ENCODE data around the gene CFAP52. TPM values are rescaled to one million over a fixed set of nuclear protein-coding genes. Genes with fewer than 3 reads are reported as not detected.

Gene CFAP52
- total RNA-seq (2021; ENCODE audit: unreplicated experiment) (not detected), Bru-seq, nascent RNA (percentile 16 among the genes with signal in this experiment), BruChase-seq, experiment 1, labeled RNA remaining after a 6-hour chase (percentile 12 among the genes with signal in this experiment), BruChase-seq, experiment 2, labeled RNA remaining after a 2-hour chase (percentile 18 among the genes with signal in this experiment)
- not detected in 2 replicates for polyA plus RNA-seq (2012)
- long read RNA-seq, result 0 reads

- peak within 1 kb of the TSS; percentile 78 to 97 for H3K4me3 ChIP-seq (replicated peaks in 1 of 2; ENCODE audit: low read depth in 1 of 2, low read length in 2 of 2)
- H4K20me1 ChIP-seq (ENCODE audit: insufficient read depth), result no peaks in the 10 kb centered on the region
- DNase-seq (ENCODE audit: low read depth, low spot score) (peak; percentile 48), ATAC-seq (peak; percentile 66)
- H3K27me3 ChIP-seq (ENCODE audit: insufficient read depth, low read length), result no peaks in the 10 kb centered on the region
- no peaks in the 10 kb centered on the region for H3K9me2 ChIP-seq (ENCODE audit: insufficient read depth)
- H3K36me3 ChIP-seq (ENCODE audit: control insufficient read depth in 1 of 2, insufficient read depth in 2 of 2, low read length in 2 of 2), result no peaks in the 10 kb centered on the region
- no peaks in the 10 kb centered on the region for H3K9me3 ChIP-seq (ENCODE audit: control insufficient read depth in 1 of 2, insufficient read depth in 1 of 2, low read depth in 1 of 2, low read length in 2 of 2)
- RAD21 ChIA-PET (ENCODE audit: low non-redundant PET in 1 of 2, low total read pairs in 2 of 2, uncharacterized antibody in 2 of 2, unreplicated experiment in 2 of 2), result interaction anchor here in 1 of 2 experiments (1.0 to 1.1 kb wide), 2 partner anchors 69 to 100 kb away, joined by 3 to 4 read pairs; partner anchors contain the start of gene USP43
- peak within 1 kb of the TSS; percentile 51 for H3K27ac ChIP-seq (ENCODE audit: low read depth, low read length)
- CTCF ChIA-PET, result interaction anchor here (0.8 to 3.0 kb wide), 10 partner anchors 10 to 192 kb away, joined by 3 to 21 read pairs (median 4); no protein-coding TSS in a partner anchor
- TF ChIP-seq EGR1 (IDR thresholded peaks at IDR 0.05; ENCODE audit: low read depth), result peak; percentile 39; the same call in 1 of the 2 replicates
- no peak for TF ChIP-seq ATF3 (IDR thresholded peaks at IDR 0.05)
- peak; percentile 72 to 75 (median 74) for TF ChIP-seq CTCF (IDR thresholded peaks at IDR 0.05 in 2 of 3, conservative IDR thresholded peaks at IDR 0.05 in 1 of 3; ENCODE audit: borderline replicate concordance in 1 of 3, insufficient read depth in 1 of 3, low read depth in 2 of 3, low read length in 2 of 3)
- TF ChIP-seq RAD21 (IDR thresholded peaks at IDR 0.05; ENCODE audit: low read depth), result peak; percentile 71
- TF ChIP-seq POLR2AphosphoS5 (IDR thresholded peaks at IDR 0.05; ENCODE audit: low read depth, low read length), result no peak
- H3K4me2 ChIP-seq (ENCODE audit: low read length), result peak within 1 kb of the TSS; percentile 85
- no TSS peak for BruUV-seq (replicated peaks)
- intact Hi-C loops (cut with micrococcal nuclease), result loop anchor here (1.0 to 2.0 kb wide), 3 partner anchors 68 to 192 kb away; partner anchors contain the start of gene USP43
- H3K9ac ChIP-seq (ENCODE audit: low read length), result peak within 1 kb of the TSS; percentile 77
- POLR2A ChIA-PET, result no interaction called here
- H2AFZ ChIP-seq (ENCODE audit: low read depth, low read length, poor library complexity, severe bottlenecking), result peak within 1 kb of the TSS; percentile 98
- peaks cover 5 to 15% of the 10 kb centered on the region in 2 experiments; a peak in 3 of 4 replicates for H3K4me1 ChIP-seq (ENCODE audit: control insufficient read depth in 1 of 2, insufficient read depth in 2 of 2, low read length in 2 of 2)
- peaks cover 5% of the 10 kb centered on the region; the same call in 1 of the 2 replicates for H3K79me2 ChIP-seq (ENCODE audit: insufficient read depth, low read length)
These were observed at the start of gene CFAP52 for GRCh38 chr17:9576521-9577372. CFAP52 (plus strand) TSS chr17:9576642; CDS start chr17:9576696, 54 bp downstream.
